Measurements from ENCODE around the gene FABP1.

The FABP1 gene

DNA sequence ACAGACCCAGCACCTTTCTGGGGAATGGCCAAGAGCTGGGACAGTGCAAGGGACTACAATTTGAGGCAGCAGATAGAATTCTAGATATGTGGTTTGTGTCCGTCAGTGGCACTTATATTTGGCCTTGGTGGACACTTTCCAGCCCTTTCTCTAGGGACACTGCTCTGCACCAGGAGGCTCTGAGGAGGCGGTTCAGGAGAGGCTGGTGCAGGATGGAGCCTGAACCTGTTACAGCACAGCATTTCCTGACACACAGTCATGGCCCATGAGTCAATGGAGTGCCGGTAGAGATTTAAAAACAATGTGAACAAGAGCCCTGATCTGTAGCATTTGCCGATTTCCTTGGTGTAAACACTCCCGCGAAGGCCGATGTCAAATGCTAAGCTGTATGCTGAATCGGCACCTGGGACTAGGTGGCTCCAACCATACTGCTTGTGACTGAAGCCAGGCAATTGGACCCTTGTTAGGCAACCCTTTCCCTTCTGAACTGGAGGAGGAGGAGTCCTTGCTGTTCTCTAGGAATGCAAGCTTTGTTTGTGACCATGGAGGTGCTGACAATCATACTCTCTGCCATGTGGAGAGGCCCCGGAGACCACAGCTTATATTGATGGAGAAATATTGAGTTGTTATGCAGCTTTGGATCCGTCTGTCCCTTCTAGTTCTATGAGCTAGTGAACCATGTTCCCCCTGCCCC is 11.9 kb downstream of the FABP1 start:
- H3K36me3 ChIP-seq (replicated peaks; ENCODE audit: insufficient read depth, low read length), result no peaks in the 10 kb centered on the region
- DNase-seq, result no peak
- TF ChIP-seq, protein P1, sequence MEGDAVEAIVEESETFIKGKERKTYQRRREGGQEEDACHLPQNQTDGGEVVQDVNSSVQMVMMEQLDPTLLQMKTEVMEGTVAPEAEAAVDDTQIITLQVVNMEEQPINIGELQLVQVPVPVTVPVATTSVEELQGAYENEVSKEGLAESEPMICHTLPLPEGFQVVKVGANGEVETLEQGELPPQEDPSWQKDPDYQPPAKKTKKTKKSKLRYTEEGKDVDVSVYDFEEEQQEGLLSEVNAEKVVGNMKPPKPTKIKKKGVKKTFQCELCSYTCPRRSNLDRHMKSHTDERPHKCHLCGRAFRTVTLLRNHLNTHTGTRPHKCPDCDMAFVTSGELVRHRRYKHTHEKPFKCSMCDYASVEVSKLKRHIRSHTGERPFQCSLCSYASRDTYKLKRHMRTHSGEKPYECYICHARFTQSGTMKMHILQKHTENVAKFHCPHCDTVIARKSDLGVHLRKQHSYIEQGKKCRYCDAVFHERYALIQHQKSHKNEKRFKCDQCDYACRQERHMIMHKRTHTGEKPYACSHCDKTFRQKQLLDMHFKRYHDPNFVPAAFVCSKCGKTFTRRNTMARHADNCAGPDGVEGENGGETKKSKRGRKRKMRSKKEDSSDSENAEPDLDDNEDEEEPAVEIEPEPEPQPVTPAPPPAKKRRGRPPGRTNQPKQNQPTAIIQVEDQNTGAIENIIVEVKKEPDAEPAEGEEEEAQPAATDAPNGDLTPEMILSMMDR (IDR thresholded peaks at IDR 0.05; ENCODE audit: low read length), result no peak
- TF ChIP-seq EZH2phosphoT487 (IDR thresholded peaks at IDR 0.05; ENCODE audit: low read length), result no peak
- TF ChIP-seq EZH2 (optimal IDR thresholded peaks at IDR 0.05; ENCODE audit: low read depth, low read length), result no peak
- H3K4me2 ChIP-seq (ENCODE audit: low read depth, low read length), result no peak overlapping the region
- no peak overlapping the region for H2AFZ ChIP-seq (ENCODE audit: low read length)
- peaks cover 15% of the 10 kb centered on the region for H3K4me1 ChIP-seq (ENCODE audit: low read length)
- H4K20me1 ChIP-seq (ENCODE audit: insufficient read depth, low read length), result no peaks in the 10 kb centered on the region
- H3K9ac ChIP-seq (ENCODE audit: low read length), result no peak overlapping the region
- no peaks in the 10 kb centered on the region for H3K27me3 ChIP-seq (replicated peaks; ENCODE audit: insufficient read depth, low read length)
- H3K4me3 ChIP-seq (ENCODE audit: low read length), result no peak overlapping the region
- peaks cover 5% of the 10 kb centered on the region; the same call in 1 of the 2 replicates for H3F3A ChIP-seq (ENCODE audit: insufficient read depth, low read length)
- no peak overlapping the region for H3K27ac ChIP-seq (ENCODE audit: low read length)
- no peaks in the 10 kb centered on the region for H3K9me3 ChIP-seq (replicated peaks; ENCODE audit: insufficient read depth, low read length)
- no peaks in the 10 kb centered on the region for H3K79me2 ChIP-seq (ENCODE audit: low read length)
- no peaks in the 10 kb centered on the region for H3K9me2 ChIP-seq (replicated peaks; ENCODE audit: insufficient read depth, low read length)

DNA sequence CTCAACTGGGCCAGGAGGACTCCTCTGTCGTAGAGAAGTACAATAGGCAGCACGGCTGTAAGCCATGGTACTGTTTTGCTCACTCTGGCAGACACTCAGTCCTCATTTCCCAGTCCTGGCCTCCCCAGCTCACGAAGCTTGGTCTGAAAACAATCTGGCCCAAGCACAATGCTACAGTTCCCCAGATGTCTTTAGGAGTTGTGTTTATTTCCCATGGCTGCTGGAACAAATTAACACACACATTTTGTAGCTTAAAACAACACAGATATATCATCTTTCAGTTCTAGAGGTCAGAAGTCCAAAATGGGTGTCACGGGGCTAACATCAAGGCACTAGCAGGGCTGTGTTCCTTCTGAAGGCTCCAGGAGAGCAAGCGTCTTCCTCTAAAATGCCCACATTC is 13.0 kb downstream of the FABP1 start:
- Histone ChIP-seq H3K4me2 (ENCODE audit: low read depth, low read length) (no peak overlapping the region), H3F3A (ENCODE audit: insufficient read depth, low read length) (peaks cover 10% of the 10 kb centered on the region; the same call in 1 of the 2 replicates), H3K9ac (ENCODE audit: low read length) (no peak overlapping the region), H3K36me3 (replicated peaks; ENCODE audit: insufficient read depth, low read length) (no peaks in the 10 kb centered on the region), H3K4me3 (ENCODE audit: low read length) (no peak overlapping the region), H3K27ac (ENCODE audit: low read length) (no peak overlapping the region), H3K27me3 (replicated peaks; ENCODE audit: insufficient read depth, low read length) (no peaks in the 10 kb centered on the region), H4K20me1 (ENCODE audit: insufficient read depth, low read length) (no peaks in the 10 kb centered on the region), H3K4me1 (ENCODE audit: low read length) (peaks cover 23% of the 10 kb centered on the region), H3K9me3 (replicated peaks; ENCODE audit: insufficient read depth, low read length) (no peaks in the 10 kb centered on the region), H3K79me2 (ENCODE audit: low read length) (no peaks in the 10 kb centered on the region), H3K9me2 (replicated peaks; ENCODE audit: insufficient read depth, low read length) (no peaks in the 10 kb centered on the region), H2AFZ (ENCODE audit: low read length) (no peak overlapping the region)
- DNase-seq, result no peak
- TF ChIP-seq EZH2phosphoT487 (IDR thresholded peaks at IDR 0.05; ENCODE audit: low read length) (no peak), EZH2 (optimal IDR thresholded peaks at IDR 0.05; ENCODE audit: low read depth, low read length) (no peak)
- TF ChIP-seq, protein P1 (IDR thresholded peaks at IDR 0.05; ENCODE audit: low read length), result no peak

DNA sequence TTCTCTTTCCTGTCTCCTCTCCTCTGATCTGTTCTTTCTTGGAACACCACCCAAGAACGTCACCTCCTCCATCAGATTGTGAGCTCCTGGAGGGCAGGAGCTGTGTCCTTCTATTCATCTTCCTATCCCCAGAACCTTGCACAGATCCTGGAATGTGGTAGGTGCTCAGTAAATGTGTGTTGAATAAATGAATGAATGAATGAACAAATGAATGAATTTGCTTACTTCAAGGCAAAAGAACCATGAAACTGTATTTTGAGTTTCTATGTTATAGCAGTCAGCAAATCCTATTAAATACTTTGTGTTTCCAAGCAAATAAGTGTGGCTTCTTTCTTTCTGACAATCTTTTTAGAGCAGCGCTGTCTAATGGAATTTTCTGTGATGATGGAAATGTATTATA is 14.8 kb downstream of the FABP1 start:
- H3K4me3 ChIP-seq (ENCODE audit: low read length), result no peak overlapping the region

More for the DNA sequence above, 14.8 kb downstream of the FABP1 start:
- TF ChIP-seq, protein P1 (IDR thresholded peaks at IDR 0.05; ENCODE audit: low read length), result no peak
- TF ChIP-seq EZH2 (optimal IDR thresholded peaks at IDR 0.05; ENCODE audit: low read depth, low read length), result no peak
- no peak for TF ChIP-seq EZH2phosphoT487 (IDR thresholded peaks at IDR 0.05; ENCODE audit: low read length)
- Histone ChIP-seq H3K27me3 (replicated peaks; ENCODE audit: insufficient read depth, low read length) (no peaks in the 10 kb centered on the region), H3K36me3 (replicated peaks; ENCODE audit: insufficient read depth, low read length) (no peaks in the 10 kb centered on the region), H2AFZ (ENCODE audit: low read length) (no peak overlapping the region), H3K79me2 (ENCODE audit: low read length) (no peaks in the 10 kb centered on the region), H3K9me2 (replicated peaks; ENCODE audit: insufficient read depth, low read length) (no peaks in the 10 kb centered on the region), H3K9ac (ENCODE audit: low read length) (no peak overlapping the region), H3K9me3 (replicated peaks; ENCODE audit: insufficient read depth, low read length) (no peaks in the 10 kb centered on the region), H3K27ac (ENCODE audit: low read length) (no peak overlapping the region), H3K4me2 (ENCODE audit: low read depth, low read length) (no peak overlapping the region), H3K4me1 (ENCODE audit: low read length) (peaks cover 24% of the 10 kb centered on the region), H3F3A (ENCODE audit: insufficient read depth, low read length) (peaks cover 10% of the 10 kb centered on the region; the same call in 1 of the 2 replicates), H4K20me1 (ENCODE audit: insufficient read depth, low read length) (no peaks in the 10 kb centered on the region)
- no peak for DNase-seq

All from MM.1S (cell line).